SK-N-MC (cell line): ENCODE data around the gene NHERF1.

Source experiments
- DNase-seq: peaks from one replicate; pipeline ENCODE4 v3.0.0-alpha.2; 2011; ENCODE audit warnings: low read depth, low spot score
- H3K27ac ChIP-seq: fragments of 200-600 bp; sonication (generic); 2 replicates; pipeline ENCODE4 v1.5.1; 2016; ENCODE audit warnings: mixed run types
- H3K36me3 ChIP-seq: fragments of 200-600 bp; sonication (generic); 2 replicates; pipeline ENCODE4 v1.6.1; 2017; ENCODE audit warnings: antibody characterized with exemption, low read length, mixed read lengths; ENCODE audit not compliant: insufficient read depth
- H3K4me3 ChIP-seq: fragments of 200-600 bp; sonication (generic); 2 replicates; pipeline ENCODE4 v1.5.1; 2016
- H3K9ac ChIP-seq: fragments of 200-600 bp; sonication (generic); 2 replicates; pipeline ENCODE4 v1.8.0; 2017; ENCODE audit warnings: mixed run types, mixed read lengths; ENCODE audit not compliant: insufficient read length
- H3K9me3 ChIP-seq: fragments of 200-600 bp; sonication (generic); 2 replicates; pipeline ENCODE4 v1.6.1; 2017; ENCODE audit warnings: low read depth, mild to moderate bottlenecking, antibody characterized with exemption, low read length, moderate library complexity, mixed read lengths
- EZH2 ChIP-seq: fragments of 200-600 bp; sonication (generic); IDR thresholded peaks from one replicate; pipeline ENCODE4 v1.6.1; 2017; ENCODE audit warnings: antibody characterized with exemption
- FOXP2 ChIP-seq: optimal IDR thresholded peaks from 2 replicates; pipeline ENCODE3; 2011; ENCODE audit warnings: mild to moderate bottlenecking, moderate library complexity; ENCODE audit not compliant: insufficient read depth; ENCODE audit errors: extremely low read length, control extremely low read depth
- POLR2AphosphoS5 ChIP-seq: IDR thresholded peaks from 2 replicates; pipeline ENCODE4 v1.6.1; 2012; ENCODE audit warnings: mild to moderate bottlenecking, low read depth, low read length, borderline replicate concordance

The NHERF1 gene

GRCh38 chr17:74799097-74799496 is 50.7 kb downstream of the NHERF1 start:
- Histone ChIP-seq H3K9me3 (no peaks in the 10 kb centered on the region), H3K9ac (no peak overlapping the region), H3K4me3 (no peak overlapping the region), H3K27ac (no peak overlapping the region), H3K36me3 (no peaks in the 10 kb centered on the region; the same call in 1 of the 2 replicates)
- DNase-seq: no peak
- TF ChIP-seq EZH2: no peak
- no peak for TF ChIP-seq FOXP2
- TF ChIP-seq POLR2AphosphoS5: no peak

- Histone ChIP-seq H3K4me3 (no peak overlapping the region), H3K36me3 (no peaks in the 10 kb centered on the region; the same call in 1 of the 2 replicates), H3K27ac (no peak overlapping the region), H3K9ac (no peak overlapping the region), H3K9me3 (no peaks in the 10 kb centered on the region)
- TF ChIP-seq FOXP2 (no peak), POLR2AphosphoS5 (no peak), EZH2 (no peak)
- DNase-seq: no peak
Observed at GRCh38 chr17:74800531-74800930, 52.1 kb downstream of the NHERF1 start.

- Histone ChIP-seq H3K36me3 (no peaks in the 10 kb centered on the region), H3K9ac (no peak overlapping the region), H3K9me3 (no peaks in the 10 kb centered on the region), H3K27ac (no peak overlapping the region), H3K4me3 (no peak overlapping the region)
- DNase-seq: no peak
- TF ChIP-seq POLR2AphosphoS5 (no peak), FOXP2 (no peak), EZH2 (no peak)
Observed at GRCh38 chr17:74801896-74802295, 53.5 kb downstream of the NHERF1 start.

- no peak for DNase-seq
- H3K36me3 ChIP-seq: no peaks in the 10 kb centered on the region
- H3K4me3 ChIP-seq: no peak overlapping the region
- H3K27ac ChIP-seq: no peak overlapping the region
- H3K9ac ChIP-seq: no peak overlapping the region
- H3K9me3 ChIP-seq: no peaks in the 10 kb centered on the region
- no peak for TF ChIP-seq POLR2AphosphoS5
- no peak for TF ChIP-seq FOXP2
- no peak for TF ChIP-seq EZH2
Observed at GRCh38 chr17:74803388-74803930, 55.0 kb downstream of the NHERF1 start.

- Histone ChIP-seq H3K36me3 (no peaks in the 10 kb centered on the region), H3K9me3 (no peaks in the 10 kb centered on the region), H3K9ac (no peak overlapping the region), H3K27ac (no peak overlapping the region), H3K4me3 (no peak overlapping the region)
- no peak for DNase-seq
- TF ChIP-seq POLR2AphosphoS5: no peak
- TF ChIP-seq EZH2: no peak
- no peak for TF ChIP-seq FOXP2
Observed at GRCh38 chr17:74803971-74804370, 55.5 kb downstream of the NHERF1 start.

GRCh38 chr17:74804683-74805082 is 56.3 kb downstream of the NHERF1 start:
- no peak overlapping the region for H3K9ac ChIP-seq
- no peak overlapping the region for H3K27ac ChIP-seq
- no peaks in the 10 kb centered on the region for H3K9me3 ChIP-seq
- TF ChIP-seq FOXP2 (no peak), EZH2 (no peak), POLR2AphosphoS5 (no peak)
- DNase-seq: no peak
- no peaks in the 10 kb centered on the region for H3K36me3 ChIP-seq
- H3K4me3 ChIP-seq: no peak overlapping the region

- H3K9ac ChIP-seq: no peak overlapping the region
- DNase-seq: no peak
- H3K36me3 ChIP-seq: no peaks in the 10 kb centered on the region
- H3K4me3 ChIP-seq: no peak overlapping the region
- H3K27ac ChIP-seq: no peak overlapping the region
- no peaks in the 10 kb centered on the region for H3K9me3 ChIP-seq
- TF ChIP-seq EZH2 (no peak), POLR2AphosphoS5 (no peak), FOXP2 (no peak)
Observed at GRCh38 chr17:74805591-74805991, 57.2 kb downstream of the NHERF1 start.

GRCh38 chr17:74806334-74806733 is 57.9 kb downstream of the NHERF1 start:
- Histone ChIP-seq H3K9ac (no peak overlapping the region), H3K4me3 (no peak overlapping the region), H3K9me3 (no peaks in the 10 kb centered on the region), H3K27ac (no peak overlapping the region), H3K36me3 (no peaks in the 10 kb centered on the region)
- TF ChIP-seq EZH2: no peak
- no peak for TF ChIP-seq FOXP2
- TF ChIP-seq POLR2AphosphoS5: no peak
- DNase-seq: no peak

- no peak overlapping the region for H3K27ac ChIP-seq
Observed at GRCh38 chr17:74807441-74807840, 59.0 kb downstream of the NHERF1 start.

More at GRCh38 chr17:74807441-74807840, 59.0 kb downstream of the NHERF1 start:
- no peak overlapping the region for H3K4me3 ChIP-seq
- no peak overlapping the region for H3K9ac ChIP-seq
- no peaks in the 10 kb centered on the region for H3K36me3 ChIP-seq
- TF ChIP-seq EZH2 (no peak), FOXP2 (no peak), POLR2AphosphoS5 (no peak)
- H3K9me3 ChIP-seq: no peaks in the 10 kb centered on the region
- DNase-seq: no peak
